Measurements from ENCODE around the gene INO80B. TPM values are rescaled to one million over a fixed set of nuclear protein-coding genes. Genes with fewer than 3 reads are reported as not detected.
"Not testable (repeated sequence)": the region's sequence is repeated elsewhere in the genome, so short reads cannot be mapped to it uniquely, and the experiment has no call there.

Gene INO80B
- total RNA-seq = 4.8 and 6.3 TPM in 2 replicates

DNA sequence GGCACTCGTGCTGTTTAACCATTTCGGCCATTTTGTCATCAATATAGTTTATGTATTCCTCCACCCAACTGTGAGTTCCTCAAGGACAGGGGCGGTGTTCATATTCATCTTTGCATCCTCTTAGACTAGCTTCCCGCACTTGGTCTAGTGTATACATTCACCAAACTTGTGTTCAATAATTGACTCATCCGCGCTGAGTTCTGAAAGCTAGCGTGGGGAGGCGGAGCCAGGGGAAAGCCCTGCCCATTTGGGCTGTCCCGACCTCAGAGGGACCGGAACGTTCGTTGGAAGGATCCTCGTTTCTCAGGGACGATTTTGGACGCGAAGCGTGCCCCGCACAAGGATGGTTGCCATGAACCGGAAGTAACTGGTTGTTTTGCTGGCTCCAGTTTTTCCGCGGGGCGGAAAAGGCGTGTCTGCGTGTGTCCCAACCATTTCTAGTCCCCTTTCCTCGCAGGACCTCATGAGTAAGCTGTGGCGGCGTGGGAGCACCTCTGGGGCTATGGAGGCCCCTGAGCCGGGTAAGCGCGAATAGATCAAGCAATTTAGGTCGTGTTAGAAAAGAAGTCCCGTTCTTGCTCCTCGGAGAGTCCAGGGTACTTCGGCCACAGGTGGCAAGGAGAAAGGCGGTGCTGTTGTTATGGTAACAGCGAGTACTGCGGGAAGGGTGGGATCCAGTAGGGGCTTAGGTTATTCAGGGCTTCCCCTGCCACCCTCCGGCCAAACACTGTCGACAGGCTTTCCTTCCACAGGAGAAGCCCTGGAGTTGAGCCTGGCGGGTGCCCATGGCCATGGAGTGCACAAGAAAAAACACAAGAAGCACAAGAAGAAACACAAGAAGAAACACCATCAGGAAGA, at the start of gene INO80B:
Gene INO80B, plus strand, starts transcription at position 434 of the 858 bp plus-strand sequence. Its CDS starts 30 bp downstream, at position 464.
- peak; percentile 99 for DNase-seq (ENCODE audit: low read depth in 2 of 2)

DNA sequence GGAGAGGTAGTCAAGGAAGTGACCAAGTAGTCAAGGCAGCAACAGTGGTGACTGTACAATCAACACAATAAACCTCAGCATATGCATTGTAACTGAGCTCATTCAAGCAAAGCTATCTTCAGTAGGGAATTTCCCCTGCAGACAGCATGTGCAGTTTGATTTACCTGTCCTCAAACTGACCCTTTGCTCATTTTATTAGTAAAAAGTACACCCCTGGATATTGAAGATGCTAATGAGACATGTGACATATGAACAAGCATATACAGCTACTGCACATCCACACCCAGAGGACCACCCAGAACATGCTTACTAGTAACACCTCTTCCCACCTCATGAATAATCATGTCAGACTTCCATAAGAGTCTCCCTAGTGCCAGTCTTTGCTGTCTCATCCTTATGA, 48.9 kb upstream of the INO80B start:
- peak in 1 of 2 donors; percentile 39 for DNase-seq (ENCODE audit: low read depth in 2 of 2)

DNA sequence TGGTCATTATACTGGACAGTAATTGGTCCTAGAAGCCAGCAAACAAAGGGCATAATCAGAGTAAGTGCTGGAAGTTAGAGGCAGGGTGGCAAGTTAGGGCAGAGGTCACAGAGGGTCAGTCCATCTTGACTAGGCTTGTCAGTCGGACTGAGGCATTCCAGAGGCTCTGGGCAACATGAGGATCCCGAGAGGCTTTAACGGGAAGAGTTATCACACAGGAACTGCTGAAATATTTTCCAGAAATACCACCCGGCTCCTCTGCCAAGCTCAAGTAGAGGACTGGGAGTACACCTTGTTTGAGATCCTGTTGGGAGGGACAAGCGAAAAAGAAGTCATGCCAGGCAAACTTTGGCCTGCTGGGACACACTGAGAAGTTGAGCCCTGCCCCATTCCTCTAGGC, 47.2 kb upstream of the INO80B start:
- no peak for DNase-seq (ENCODE audit: low read depth in 2 of 2)

DNA sequence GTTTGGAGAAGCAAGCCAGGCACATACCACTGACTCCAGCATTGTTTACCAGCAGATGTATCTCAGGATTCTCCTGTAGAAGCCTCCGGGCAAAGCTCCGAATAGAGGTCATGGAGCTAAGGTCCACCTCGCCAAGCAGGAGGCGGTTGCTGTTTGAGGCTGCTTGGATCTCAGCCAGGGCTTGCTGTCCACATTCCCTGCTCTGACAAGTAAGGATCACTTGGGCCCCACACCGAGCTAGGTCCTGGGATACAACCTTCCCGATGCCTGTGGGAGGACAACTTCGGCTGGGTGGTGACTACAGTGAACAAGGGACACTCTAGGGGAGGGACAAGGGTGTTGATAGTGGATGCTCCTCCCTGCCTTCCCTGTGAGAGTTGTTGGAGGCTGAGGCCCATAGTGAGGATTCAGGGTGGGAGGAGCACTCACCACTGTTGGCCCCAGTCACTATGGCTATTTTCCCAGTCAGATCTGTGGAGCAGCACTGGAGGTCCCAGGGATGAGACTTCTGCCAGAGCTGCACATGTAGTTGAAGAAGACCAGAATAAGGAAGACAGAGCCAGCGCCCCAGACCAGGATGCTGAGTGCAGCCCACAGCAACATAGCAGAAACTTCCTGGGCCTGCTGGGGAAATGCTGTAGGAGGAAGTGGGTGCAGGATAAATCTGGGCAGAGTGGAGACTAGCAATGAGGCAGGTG, 41.7 kb upstream of the INO80B start:
- DNase-seq (ENCODE audit: low read depth in 2 of 2) = no peak

DNA sequence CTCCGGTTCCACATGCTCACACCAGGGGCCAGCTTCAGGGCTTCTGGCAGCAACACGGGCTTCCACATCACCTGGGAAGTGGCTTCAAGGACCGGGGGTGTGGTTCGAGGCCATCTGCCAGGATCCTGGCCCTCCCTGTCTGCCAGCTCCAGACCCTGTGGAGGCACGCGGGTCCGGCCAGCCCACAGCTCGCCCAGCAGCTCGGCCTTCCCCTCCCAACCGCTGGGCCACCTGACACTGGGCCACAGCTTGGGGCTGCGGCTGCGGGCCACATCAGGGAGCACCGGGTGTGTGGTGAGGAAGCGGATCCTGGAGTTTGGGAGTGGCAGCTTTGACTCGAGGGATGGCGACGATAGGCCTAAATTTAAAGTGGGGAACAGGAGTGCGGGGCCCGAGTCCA, 40.4 kb upstream of the INO80B start:
- no peak for DNase-seq (ENCODE audit: low read depth in 2 of 2)

DNA sequence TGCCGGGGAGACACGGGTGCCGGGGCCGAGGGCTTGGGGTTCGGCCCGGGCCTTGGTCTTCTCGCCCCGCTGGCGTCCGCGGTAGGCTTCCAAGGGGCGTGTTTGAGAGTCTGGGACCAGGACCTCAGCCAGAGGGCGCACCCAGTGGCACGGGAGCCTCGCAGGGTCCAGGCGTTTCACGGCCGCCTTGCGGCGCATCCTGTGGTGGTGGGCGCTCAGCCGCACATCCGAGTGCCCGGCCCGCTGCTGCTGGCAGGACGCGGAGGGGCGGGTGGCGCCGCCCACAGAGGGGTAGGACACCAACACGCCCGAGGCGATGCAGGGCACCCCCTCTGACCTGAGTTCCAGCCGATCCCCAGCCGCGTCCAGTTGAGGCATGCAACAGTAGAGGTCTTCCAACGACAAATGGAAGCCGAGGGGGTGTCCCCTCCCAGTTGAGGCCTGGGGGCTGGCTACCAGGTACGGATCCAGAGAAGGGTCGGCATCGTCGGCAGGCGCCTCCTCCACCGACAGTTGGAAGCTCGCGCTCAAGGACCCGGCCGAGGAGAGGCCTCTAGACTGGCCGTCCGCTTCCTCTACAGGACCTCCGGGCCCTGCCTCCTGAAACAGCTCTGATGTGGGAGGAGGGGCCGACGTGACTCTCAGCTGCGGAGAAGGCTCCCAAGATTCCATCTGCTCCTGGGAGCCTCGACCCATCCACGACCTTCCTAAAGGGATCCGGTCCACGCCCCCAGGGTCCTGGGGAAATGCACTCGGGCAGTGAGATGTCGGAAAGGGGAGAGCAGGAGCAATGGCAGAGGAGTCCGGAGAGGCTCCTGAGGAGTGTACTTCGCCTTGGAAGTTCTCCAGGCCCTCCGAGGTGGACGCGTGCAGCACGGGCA, 39.8 kb upstream of the INO80B start:
- DNase-seq (ENCODE audit: low read depth in 2 of 2) = peak; percentile 23 to 27

DNA sequence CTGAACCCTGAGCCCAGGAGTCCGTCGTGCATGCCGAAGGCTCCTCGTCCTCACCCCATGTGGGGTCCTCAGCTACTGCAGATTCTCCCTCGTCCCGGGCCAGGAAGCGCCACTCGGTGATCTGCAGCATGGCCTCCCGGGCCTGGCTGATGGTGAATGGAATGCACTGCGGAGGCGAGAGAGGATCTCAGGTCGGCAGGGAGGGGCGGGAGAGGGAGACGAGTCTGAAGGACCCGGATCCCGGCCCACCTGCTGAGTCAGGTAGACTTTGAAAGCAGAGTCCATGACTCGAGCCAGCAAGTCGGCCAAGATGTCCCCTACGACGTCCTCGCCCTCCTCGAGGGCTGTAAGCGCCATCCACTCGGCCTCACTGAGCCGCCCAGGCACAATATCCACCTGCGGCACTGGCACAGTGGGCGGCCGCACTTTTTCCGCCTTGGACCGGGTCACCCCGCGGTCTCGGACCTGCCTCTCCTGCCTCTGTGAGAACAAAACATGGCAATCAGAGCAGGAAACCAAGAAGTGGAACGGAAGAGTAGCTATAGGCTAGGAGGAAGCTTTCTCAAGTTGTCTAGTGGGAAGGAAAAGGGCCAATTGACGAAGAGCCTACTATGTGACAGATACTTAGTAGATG, 39.0 kb upstream of the INO80B start:
- DNase-seq (ENCODE audit: low read depth in 2 of 2) = no peak

DNA sequence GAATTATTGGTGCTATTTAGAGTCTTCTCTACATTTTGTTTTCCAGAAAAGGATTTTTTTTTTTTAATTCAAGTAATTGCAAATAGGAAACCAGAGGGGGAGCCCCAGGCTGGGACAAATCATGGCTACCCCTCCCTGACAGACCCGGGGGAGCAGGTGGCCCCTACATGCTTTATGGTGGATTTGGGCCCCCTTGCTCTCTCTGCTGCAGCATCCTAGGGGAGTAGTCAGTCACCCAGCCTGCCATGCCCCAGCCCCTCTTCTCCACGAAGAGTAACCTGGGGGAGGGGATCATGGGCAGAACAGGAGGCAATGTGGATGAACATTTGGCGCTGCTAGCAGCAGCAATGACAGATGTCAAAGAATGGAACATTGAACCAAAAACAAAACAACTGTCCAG, 38.1 kb upstream of the INO80B start:
- no peak for DNase-seq (ENCODE audit: low read depth in 2 of 2)

DNA sequence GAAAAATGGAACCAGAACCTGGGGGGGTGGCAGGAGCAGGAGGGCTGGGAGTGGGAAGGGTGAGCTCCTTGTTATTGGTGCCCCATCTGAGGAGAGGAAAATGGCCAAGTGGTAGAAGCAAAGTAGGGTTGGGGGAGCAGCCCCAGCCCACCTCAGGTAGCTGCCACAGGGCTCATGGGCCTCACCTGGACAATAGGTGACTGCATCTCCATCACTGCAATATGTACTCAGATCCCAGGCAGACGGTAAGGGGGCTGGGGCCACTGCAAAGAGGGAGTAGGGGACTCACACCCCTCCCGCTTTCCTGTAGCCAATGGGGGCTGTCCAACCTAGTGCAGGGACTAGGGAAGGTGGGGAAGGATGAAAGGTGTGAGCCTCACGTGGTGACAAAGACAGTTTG, 37.7 kb upstream of the INO80B start:
- no peak for DNase-seq (ENCODE audit: low read depth in 2 of 2)

DNA sequence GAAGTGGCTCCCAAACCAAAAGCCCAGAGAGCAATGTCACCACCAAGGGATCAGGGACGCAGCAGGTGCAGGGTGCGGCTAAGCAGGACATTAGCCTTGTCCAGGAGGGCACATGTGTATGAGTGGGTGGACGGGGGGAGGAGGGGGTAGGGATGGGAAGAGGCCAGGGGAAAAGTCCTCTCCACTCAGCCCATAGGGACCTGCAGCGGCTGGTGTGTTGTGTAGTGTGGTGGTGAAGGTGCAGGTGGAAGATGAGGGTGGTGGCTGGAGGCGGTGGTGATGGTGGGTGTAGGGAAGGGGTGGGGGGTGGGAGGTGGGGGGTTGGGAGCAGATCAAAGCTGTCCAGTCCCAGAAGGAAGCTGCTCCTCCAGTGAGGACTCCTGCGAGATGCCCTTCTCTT, 37.1 kb upstream of the INO80B start:
- no peak for DNase-seq (ENCODE audit: low read depth in 2 of 2)

DNA sequence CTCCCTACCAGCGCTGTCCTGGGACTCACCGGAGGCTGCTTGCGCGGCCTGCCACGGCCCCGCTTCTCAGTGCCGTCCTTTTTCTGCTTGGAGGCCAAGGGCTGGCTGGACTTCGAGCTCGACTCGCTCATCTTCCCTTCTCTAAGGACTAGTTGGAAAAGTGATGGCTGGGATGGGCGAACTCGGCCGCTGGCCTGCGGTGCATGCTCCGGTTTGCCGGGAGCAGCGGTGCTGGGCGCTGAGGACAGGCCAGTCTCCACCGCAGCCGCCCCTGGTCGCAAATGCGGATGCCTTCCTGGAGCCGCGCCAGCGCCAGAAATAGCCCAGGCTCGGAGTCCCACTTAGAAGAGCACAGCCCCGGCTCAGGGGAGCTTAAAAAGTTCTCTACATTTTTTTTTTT, 36.6 kb upstream of the INO80B start:
- no peak for DNase-seq (ENCODE audit: low read depth in 2 of 2)

DNA sequence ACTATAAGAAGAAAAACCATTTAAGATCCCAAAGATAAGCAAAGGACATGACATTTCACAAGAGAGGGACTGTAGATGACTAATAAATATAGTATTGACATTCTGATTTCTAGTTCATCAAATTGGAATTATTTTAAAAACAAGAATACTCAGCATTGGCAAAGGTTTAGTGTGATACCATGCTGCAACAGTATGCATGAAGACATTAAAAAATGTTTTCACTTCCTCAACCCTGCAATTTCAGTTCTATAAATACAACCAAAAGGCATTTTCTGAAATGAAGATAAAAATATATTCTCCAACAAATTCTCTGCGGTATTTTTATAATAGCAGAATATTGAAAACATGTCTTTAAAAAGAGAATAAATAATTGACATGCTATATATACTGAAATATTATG, 35.5 kb upstream of the INO80B start:
- no peak for DNase-seq (ENCODE audit: low read depth in 2 of 2)

DNA sequence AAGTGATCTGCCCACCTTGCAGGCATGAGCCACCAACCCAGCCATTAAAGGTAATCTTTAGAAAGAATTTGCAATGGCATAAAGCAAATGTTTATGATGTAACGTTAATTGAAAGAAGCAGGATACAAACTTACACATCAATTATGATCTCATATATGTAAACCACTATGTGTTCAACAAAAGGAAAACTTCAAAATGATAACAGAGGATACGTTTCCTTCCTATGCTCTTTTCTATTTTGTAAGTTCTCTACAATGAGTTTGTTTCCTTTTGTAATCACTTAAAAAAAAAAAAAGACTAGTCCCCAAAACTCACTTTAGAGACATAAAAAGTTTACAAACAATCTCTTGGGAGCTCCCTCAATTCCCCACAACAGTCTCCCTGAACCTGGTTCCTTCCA, 34.9 kb upstream of the INO80B start:
- no peak for DNase-seq (ENCODE audit: low read depth in 2 of 2)

DNA sequence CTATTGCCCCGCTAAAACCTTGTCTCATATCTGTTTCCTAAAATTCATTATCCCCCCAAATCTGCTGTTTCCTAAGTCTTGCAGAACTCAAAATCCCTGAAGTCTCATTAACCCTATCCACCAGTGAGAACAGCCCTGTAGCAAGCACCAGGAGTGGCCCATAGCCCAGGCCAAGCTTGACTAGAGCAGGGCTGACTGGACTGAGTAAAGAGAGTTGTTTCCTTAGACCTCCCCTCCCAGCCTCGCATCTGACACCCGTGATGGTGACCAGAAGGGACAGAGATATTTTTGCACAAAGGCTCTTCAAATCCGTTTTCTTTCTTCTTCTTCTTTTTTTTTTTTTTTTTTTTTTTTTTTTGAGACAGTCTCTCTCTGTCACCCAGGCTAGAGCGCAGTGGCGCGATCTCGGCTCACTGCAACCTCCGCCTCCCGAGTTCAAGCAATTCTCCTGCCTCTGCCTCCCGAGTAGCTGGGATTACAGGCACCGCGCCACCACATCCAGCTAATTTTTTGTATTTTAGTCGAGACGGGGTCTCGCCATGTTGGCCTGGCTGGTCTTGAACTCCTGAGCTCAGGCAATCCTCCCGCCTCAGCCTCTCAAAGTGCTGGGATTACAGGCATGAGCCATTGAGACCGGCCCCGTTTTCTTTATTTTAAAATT, 34.3 kb upstream of the INO80B start:
- DNase-seq (ENCODE audit: low read depth in 2 of 2) = not testable (repeated sequence)

DNA sequence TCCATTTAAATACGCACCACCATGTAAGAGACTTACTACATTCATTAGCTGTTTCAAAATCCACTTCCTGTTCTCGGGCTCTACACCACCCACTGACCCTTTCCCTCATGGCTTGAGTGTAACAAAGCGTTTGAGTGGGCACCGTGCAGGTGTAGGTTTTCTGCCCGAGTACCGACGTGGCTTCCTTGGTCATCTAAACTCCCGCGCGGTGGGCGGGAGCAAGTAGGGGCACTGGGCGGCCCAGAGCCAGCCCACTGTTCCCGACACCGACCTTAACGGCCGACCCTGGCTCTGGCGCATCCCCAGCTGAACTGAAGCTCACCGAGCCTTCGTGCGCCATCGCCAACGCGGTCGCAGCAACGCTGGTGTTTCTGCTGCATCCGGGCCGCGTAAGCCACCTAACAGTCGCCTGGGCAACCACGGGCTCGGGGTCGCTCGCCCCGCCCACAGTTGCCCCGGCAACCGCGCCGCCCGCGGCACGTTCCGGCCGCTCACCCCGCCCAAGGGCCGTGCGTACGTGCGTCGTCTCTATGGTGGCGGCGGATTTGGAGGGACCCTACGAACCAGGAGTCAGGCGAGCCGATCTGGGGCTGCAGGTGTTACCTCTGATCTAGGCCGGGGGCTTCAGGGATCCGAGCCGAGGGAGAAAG, 33.5 kb upstream of the INO80B start, which contains the start of the genes C2orf81 and WDR54:
Gene C2orf81, minus strand, starts transcription at position 399 of the 650 bp plus-strand sequence. Its CDS starts 59 bp downstream, at position 340.
Gene WDR54, plus strand, starts transcription at position 510 of the 650 bp plus-strand sequence. CDS start 424 bp downstream, outside the sequence.
- peak; percentile 87 to 93 for DNase-seq (ENCODE audit: low read depth in 2 of 2)

DNA sequence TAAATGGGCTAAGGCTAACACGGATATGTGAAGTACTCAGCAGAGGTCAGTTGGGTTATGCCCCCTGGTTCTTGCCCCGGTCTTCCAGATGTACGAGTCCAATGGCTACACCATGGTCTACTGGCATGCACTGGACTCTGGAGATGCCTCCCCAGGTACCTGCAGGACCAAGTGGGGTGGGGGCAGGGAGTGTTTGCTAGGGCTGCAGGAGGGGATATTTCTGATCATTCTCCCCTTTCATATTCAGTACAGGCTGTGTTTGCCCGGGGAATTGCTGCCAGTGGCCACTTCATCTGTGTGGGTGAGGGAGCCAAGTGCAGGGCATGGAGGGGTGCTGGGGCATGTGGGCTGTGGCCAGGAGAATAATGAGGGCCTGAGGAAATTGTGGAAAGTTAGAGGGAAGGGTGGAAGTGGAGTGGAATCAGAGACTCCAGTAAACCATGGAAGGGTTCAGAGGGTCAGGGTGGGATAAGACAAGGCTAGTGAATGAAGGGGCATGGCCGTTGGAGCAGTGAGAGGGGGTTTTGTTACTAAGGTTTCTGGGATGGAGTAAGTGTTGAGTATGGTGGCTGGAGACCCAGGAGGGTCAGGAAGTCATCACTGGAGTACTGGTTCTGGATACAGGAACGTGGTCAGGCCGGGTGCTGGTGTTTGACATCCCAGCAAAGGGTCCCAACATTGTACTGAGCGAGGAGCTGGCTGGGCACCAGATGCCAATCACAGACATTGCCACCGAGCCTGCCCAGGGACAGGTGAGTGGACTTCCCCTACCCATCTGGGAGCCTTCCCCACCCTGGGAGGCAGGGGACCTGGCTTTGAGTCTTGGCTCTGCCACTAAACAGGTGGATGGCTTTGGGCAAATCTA, 31.4 kb upstream of the INO80B start:
- DNase-seq (ENCODE audit: low read depth in 2 of 2) = no peak

DNA sequence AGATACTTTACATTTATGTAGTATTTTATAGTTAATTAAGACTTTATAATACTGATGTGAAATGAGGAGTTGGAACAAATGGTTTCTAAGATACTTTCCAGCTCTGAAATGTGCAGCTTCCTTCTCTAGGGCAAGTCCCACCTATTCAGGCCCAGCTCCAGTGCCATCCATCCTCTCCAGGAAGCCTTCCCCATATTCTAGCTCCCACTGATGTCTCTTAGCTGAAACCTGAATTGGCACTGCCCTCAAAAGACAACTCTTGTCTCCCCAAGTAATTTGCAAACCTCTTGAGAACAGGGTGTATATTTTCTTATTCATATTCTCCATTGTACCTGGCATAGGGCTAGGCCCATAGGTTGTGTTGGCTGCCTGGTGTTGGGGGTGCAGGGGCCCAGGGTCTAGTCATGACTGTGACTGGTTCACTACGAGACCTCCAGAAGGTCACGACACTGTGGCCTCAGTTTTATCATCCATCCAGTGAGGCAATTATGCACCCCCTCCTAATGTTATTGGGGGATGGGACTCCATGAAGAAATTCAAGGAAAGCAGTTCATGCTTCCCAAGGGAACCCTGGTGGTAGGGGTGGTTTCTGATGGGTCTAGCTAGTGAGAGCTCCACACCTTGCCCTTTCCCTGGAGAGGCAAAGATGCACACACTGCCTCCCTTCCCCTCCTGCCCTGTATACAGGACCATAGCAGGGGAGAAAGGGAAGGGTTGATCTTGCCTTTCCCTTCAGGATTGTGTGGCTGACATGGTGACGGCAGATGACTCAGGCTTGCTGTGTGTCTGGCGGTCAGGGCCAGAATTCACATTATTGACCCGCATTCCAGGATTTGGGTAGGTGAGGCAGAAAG, 30.5 kb upstream of the INO80B start:
- no peak for DNase-seq (ENCODE audit: low read depth in 2 of 2)

DNA sequence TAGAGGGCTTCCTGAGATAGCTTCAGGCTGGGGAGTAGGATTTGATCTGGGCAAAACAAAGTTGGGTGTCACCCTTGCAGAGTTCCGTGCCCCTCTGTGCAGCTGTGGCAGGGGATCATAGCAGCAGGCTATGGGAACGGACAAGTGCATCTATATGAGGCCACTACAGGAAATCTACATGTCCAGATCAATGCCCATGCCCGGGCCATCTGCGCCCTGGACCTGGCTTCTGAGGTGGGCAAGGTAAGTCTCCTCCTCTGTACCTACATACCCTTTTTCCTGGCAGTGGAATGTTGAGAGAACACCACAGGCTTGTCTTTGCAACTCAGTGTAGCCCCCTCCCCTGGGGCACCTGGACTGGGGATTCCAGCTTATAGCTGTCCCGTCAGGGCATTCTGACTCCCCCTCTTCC, 29.9 kb upstream of the INO80B start:
- no peak for DNase-seq (ENCODE audit: low read depth in 2 of 2)

Measured in lung microvascular endothelial cell (primary cell).